Ecto neural progenitor cell (in vitro differentiated cells): ENCODE measurements around the gene PCAT7.
"Not testable (repeated sequence)": the region's sequence is repeated elsewhere in the genome, so short reads cannot be mapped to it uniquely, and the experiment has no call there.

Source experiments
- DNase-seq: peaks from one replicate; pipeline ENCODE4 v3.0.0-alpha.2; 2018; ENCODE audit warnings: low spot score

PCAT7 gene

GRCh38 chr9:94563548-94563947 lies 8.7 kb downstream of the PCAT7 start:
- no peak for DNase-seq

- not testable (repeated sequence) for DNase-seq
Observed at GRCh38 chr9:94564279-94564678, 9.4 kb downstream of the PCAT7 start.

GRCh38 chr9:94566550-94566949 lies 11.7 kb downstream of the PCAT7 start:
- no peak for DNase-seq

GRCh38 chr9:94567271-94567670 lies 12.4 kb downstream of the PCAT7 start:
- no peak for DNase-seq

GRCh38 chr9:94568250-94568889 lies 13.5 kb downstream of the PCAT7 start:
- DNase-seq: no peak

- no peak for DNase-seq
Observed at GRCh38 chr9:94568972-94569712, 14.3 kb downstream of the PCAT7 start.

- no peak for DNase-seq
Observed at GRCh38 chr9:94576131-94576530, 21.2 kb downstream of the PCAT7 start.

- no peak for DNase-seq
Observed at GRCh38 chr9:94577036-94577435, 22.2 kb downstream of the PCAT7 start.

- DNase-seq: no peak
Observed at GRCh38 chr9:94577571-94577970, 22.7 kb downstream of the PCAT7 start.

GRCh38 chr9:94581728-94582127 lies 26.8 kb downstream of the PCAT7 start:
- no peak for DNase-seq

GRCh38 chr9:94584555-94584954 lies 29.7 kb downstream of the PCAT7 start:
- DNase-seq: no peak

GRCh38 chr9:94586316-94586715 lies 31.4 kb downstream of the PCAT7 start:
- no peak for DNase-seq

GRCh38 chr9:94586814-94587213 lies 31.9 kb downstream of the PCAT7 start:
- DNase-seq: no peak

GRCh38 chr9:94588681-94589080 lies 33.8 kb downstream of the PCAT7 start:
- no peak for DNase-seq

GRCh38 chr9:94591046-94591545 lies 36.2 kb downstream of the PCAT7 start:
- not testable (repeated sequence) for DNase-seq

- peak; percentile 22 for DNase-seq
Observed at GRCh38 chr9:94591876-94592275, 37.0 kb downstream of the PCAT7 start.

- peak; percentile 14 for DNase-seq
Observed at GRCh38 chr9:94592683-94593082, 37.8 kb downstream of the PCAT7 start.

GRCh38 chr9:94593459-94594345 lies 38.8 kb downstream of the PCAT7 start, which contains the start of gene FBP2:
FBP2 (minus strand) TSS chr9:94593824; CDS start chr9:94593726, 98 bp downstream.
- DNase-seq: peak; percentile 40

- no peak for DNase-seq
Observed at GRCh38 chr9:94599102-94599501, 44.2 kb downstream of the PCAT7 start.

GRCh38 chr9:94600258-94600657 lies 45.4 kb downstream of the PCAT7 start:
- DNase-seq: no peak

GRCh38 chr9:94600715-94601114 lies 45.8 kb downstream of the PCAT7 start:
- DNase-seq: no peak

GRCh38 chr9:94602666-94603065 lies 47.8 kb downstream of the PCAT7 start:
- no peak for DNase-seq
